ENCODE results near the gene CORO1C. TPM values are rescaled to one million over a fixed set of nuclear protein-coding genes. Genes with fewer than 3 reads are reported as not detected.

The CORO1C gene
- total and polyA plus RNA-seq, 2 donors (not counting 3 experiments of a cell fraction or from before 2014, with no cell fraction given) = 150 to 240 TPM

- H3K9ac ChIP-seq (replicated peaks; ENCODE audit: extremely low read depth, insufficient read depth, low read length) = no peak overlapping the region
- BruUV-seq (replicated peaks) = no TSS peak
- no peak for TF ChIP-seq MAX (IDR thresholded peaks at IDR 0.05; ENCODE audit: insufficient read depth, insufficient read length)
- no peak for TF ChIP-seq POLR2A (IDR thresholded peaks at IDR 0.05; ENCODE audit: low read depth, low read length)
- no peak for TF ChIP-seq JUN (IDR thresholded peaks at IDR 0.05; ENCODE audit: borderline replicate concordance, insufficient read depth, insufficient read length, low read depth)
- TF ChIP-seq GATA2 (IDR thresholded peaks at IDR 0.05; ENCODE audit: insufficient read depth, insufficient read length, low read depth, low read length) = no peak
- no peak for TF ChIP-seq MYC (IDR thresholded peaks at IDR 0.05; ENCODE audit: low read depth, low read length)
- TF ChIP-seq POLR2AphosphoS5 (IDR thresholded peaks at IDR 0.05; ENCODE audit: insufficient read depth, low read depth, low read length) = no peak
- TF ChIP-seq FOS (IDR thresholded peaks at IDR 0.05; ENCODE audit: borderline replicate concordance, insufficient read depth, low read length) = no peak
- TF ChIP-seq, protein P1, sequence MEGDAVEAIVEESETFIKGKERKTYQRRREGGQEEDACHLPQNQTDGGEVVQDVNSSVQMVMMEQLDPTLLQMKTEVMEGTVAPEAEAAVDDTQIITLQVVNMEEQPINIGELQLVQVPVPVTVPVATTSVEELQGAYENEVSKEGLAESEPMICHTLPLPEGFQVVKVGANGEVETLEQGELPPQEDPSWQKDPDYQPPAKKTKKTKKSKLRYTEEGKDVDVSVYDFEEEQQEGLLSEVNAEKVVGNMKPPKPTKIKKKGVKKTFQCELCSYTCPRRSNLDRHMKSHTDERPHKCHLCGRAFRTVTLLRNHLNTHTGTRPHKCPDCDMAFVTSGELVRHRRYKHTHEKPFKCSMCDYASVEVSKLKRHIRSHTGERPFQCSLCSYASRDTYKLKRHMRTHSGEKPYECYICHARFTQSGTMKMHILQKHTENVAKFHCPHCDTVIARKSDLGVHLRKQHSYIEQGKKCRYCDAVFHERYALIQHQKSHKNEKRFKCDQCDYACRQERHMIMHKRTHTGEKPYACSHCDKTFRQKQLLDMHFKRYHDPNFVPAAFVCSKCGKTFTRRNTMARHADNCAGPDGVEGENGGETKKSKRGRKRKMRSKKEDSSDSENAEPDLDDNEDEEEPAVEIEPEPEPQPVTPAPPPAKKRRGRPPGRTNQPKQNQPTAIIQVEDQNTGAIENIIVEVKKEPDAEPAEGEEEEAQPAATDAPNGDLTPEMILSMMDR (IDR thresholded peaks at IDR 0.05; ENCODE audit: extremely low read depth in 1 of 2, insufficient read depth in 1 of 2, low read depth in 1 of 2, low read length in 2 of 2) = no peak
- no peak for TF ChIP-seq EZH2 (IDR thresholded peaks at IDR 0.05; ENCODE audit: borderline replicate concordance, low read depth, low read length, severe bottlenecking)
- no peaks in the 10 kb centered on the region for H4K20me1 ChIP-seq (replicated peaks; ENCODE audit: control insufficient read depth, extremely low read depth, insufficient read depth, low read length)
- peak overlapping the region; percentile 1 for H3K27ac ChIP-seq (ENCODE audit: insufficient read depth, low read depth, low read length)
- H3K4me3 ChIP-seq (replicated peaks in 1 of 3; ENCODE audit: insufficient read depth in 1 of 3, low read depth in 1 of 3, low read length in 3 of 3) = no peak overlapping the region
- H3K79me2 ChIP-seq (ENCODE audit: control insufficient read depth, insufficient read depth, low read length) = peaks cover 81% of the 10 kb centered on the region
- no peak for FAIRE-seq
- H3K4me2 ChIP-seq (ENCODE audit: insufficient read depth, low read length) = no peak overlapping the region
- intact Hi-C loops (cut with micrococcal nuclease) = loop anchor here (1.0 to 2.0 kb wide), 5 partner anchors 20 to 428 kb away; partner anchors contain the start of gene ALKBH2
- H3K9me3 ChIP-seq (replicated peaks; ENCODE audit: control insufficient read depth, insufficient read depth, low read length) = no peaks in the 10 kb centered on the region
- peaks cover 20% of the 10 kb centered on the region for H3K4me1 ChIP-seq (ENCODE audit: control insufficient read depth, extremely low read depth, insufficient read depth, low read length)
- ChIA-PET CTCF (interaction anchor here (0.7 to 9.5 kb wide), 23 partner anchors 10 to 285 kb away, joined by 3 to 173 read pairs (median 7); partner anchors contain the start of gene SART3), POLR2A (interaction anchor here (1.1 to 2.2 kb wide), 3 partner anchors 19 to 65 kb away, joined by 3 to 9 read pairs (median 4); no protein-coding TSS in a partner anchor)
- H2AFZ ChIP-seq (ENCODE audit: low read depth, low read length) = no peak overlapping the region
- H3K27me3 ChIP-seq (ENCODE audit: control insufficient read depth in 2 of 2, insufficient read depth in 2 of 2, low read length in 2 of 2) = no peaks in the 10 kb centered on the region
- DNase-seq (ENCODE audit: low read depth, low spot score) = no peak
- no peaks in the 10 kb centered on the region for H3K9me1 ChIP-seq (replicated peaks; ENCODE audit: control insufficient read depth, extremely low read depth, insufficient read depth, low read length)
- peaks cover 2 to 5% of the 10 kb centered on the region in 2 experiments for H3K36me3 ChIP-seq (ENCODE audit: control insufficient read depth in 2 of 2, extremely low read depth in 1 of 2, insufficient read depth in 2 of 2, low read length in 2 of 2)
- dilution Hi-C loops (cut with MboI; ENCODE audit: extremely low pct_ligation_motif_present, low sequenced_read_pairs) = loop anchor here (25.0 kb wide), 1 partner anchor 172 kb away; no protein-coding TSS in a partner anchor
Observed at GRCh38 chr12:108665608-108666202, 65.6 kb downstream of the CORO1C start.

All from endothelial cell of umbilical vein (primary cell).